SJCRH30 (cell line): Measurements from ENCODE around the gene CACNA1C. TPM values are rescaled to one million over a fixed set of nuclear protein-coding genes. Genes with fewer than 3 reads are reported as not detected.
"Not testable (repeated sequence)": the region's sequence is repeated elsewhere in the genome, so short reads cannot be mapped to it uniquely, and the experiment has no call there.

Source experiments
- DNase-seq, 2 experiments: peaks; one replicate each; pipeline ENCODE4 v3.0.0-alpha.2; 2015 to 2020
- H3K27ac ChIP-seq: fragments of 250-450 bp; sonication (Bioruptor Pico); 2 replicates; pipeline ENCODE4 v1.5.1; 2020; ENCODE audit warnings: mild to moderate bottlenecking, moderate library complexity
- H3K27me3 ChIP-seq: fragments of 250-450 bp; sonication (Bioruptor Pico); 2 replicates; pipeline ENCODE4 v1.5.1; 2020; ENCODE audit warnings: mild to moderate bottlenecking, moderate library complexity
- H3K36me3 ChIP-seq: fragments of 250-450 bp; sonication (Bioruptor Pico); 2 replicates; pipeline ENCODE4 v1.5.1; 2020; ENCODE audit warnings: mild to moderate bottlenecking, moderate library complexity
- H3K4me1 ChIP-seq: fragments of 250-450 bp; sonication (Bioruptor Pico); 2 replicates; pipeline ENCODE4 v1.5.1; 2020; ENCODE audit warnings: mild to moderate bottlenecking, moderate library complexity
- H3K4me3 ChIP-seq: fragments of 250-450 bp; sonication (Bioruptor Pico); 2 replicates; pipeline ENCODE4 v1.5.1; 2020; ENCODE audit warnings: mild to moderate bottlenecking, moderate library complexity
- H3K9me3 ChIP-seq: fragments of 250-450 bp; sonication (Bioruptor Pico); replicated peaks from 2 replicates; pipeline ENCODE4 v1.5.1; 2020; ENCODE audit warnings: mild to moderate bottlenecking, moderate library complexity
- total RNA-seq: library from RNA; depleted of rRNA; stranded (reverse); fragments of >200 nt; shearing (Covaris generic); gene quantifications from 2 replicates; pipeline ENCODE4 v1.2.3, GENCODE V29; 2014

The CACNA1C gene
- total RNA-seq, 1 experiment from 2014 or later, result not detected

DNA sequence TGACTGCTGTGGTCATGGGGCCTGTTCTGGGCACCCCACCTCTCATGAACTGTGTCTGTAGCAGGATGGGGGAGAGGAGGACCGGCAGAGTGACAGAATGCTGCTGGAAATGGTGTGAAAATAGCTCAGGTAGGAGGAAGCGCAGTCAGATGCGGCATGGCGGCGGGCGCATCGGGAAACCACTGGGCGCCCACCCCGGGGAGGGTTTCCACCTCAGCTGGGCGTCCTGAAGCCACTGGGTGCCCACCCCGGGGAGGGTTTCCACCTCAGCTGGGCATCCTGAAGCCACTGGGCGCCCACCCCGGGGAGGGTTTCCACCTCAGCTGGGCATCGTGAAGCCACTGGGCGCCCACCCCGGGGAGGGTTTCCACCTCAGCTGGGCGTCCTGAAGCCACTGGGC is 52.6 kb downstream of the CACNA1C start:
- not testable (repeated sequence) for H3K36me3 ChIP-seq, H3K9me3 ChIP-seq, H3K27me3 ChIP-seq, H3K4me3 ChIP-seq, H3K4me1 ChIP-seq, H3K27ac ChIP-seq, DNase-seq

DNA sequence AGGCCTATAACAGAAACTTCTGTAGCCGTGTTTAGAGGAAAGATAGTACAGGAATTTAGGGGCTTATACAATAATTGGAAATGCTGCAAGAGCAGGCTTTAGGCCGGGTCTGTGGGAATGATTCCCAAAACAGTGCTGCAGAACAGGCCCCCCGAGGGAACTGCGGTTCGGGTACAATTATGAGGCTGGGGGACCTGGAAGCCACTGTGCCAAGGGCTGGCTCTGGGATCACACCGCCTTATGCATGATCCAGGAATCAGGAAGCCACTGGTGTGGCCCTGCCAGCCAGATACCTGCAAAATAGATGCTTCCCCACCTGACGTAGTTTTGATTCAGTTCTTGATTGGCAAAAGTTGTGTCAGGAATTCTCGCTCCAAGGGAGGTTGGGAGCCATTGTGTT is 55.4 kb downstream of the CACNA1C start:
- Histone ChIP-seq H3K27ac (no peak overlapping the region), H3K4me3 (no peak overlapping the region), H3K27me3 (no peaks in the 10 kb centered on the region; the same call in 1 of the 2 replicates), H3K4me1 (no peaks in the 10 kb centered on the region), H3K9me3 (no peaks in the 10 kb centered on the region; the same call in 1 of the 2 replicates), H3K36me3 (no peaks in the 10 kb centered on the region)
- no peak for DNase-seq

DNA sequence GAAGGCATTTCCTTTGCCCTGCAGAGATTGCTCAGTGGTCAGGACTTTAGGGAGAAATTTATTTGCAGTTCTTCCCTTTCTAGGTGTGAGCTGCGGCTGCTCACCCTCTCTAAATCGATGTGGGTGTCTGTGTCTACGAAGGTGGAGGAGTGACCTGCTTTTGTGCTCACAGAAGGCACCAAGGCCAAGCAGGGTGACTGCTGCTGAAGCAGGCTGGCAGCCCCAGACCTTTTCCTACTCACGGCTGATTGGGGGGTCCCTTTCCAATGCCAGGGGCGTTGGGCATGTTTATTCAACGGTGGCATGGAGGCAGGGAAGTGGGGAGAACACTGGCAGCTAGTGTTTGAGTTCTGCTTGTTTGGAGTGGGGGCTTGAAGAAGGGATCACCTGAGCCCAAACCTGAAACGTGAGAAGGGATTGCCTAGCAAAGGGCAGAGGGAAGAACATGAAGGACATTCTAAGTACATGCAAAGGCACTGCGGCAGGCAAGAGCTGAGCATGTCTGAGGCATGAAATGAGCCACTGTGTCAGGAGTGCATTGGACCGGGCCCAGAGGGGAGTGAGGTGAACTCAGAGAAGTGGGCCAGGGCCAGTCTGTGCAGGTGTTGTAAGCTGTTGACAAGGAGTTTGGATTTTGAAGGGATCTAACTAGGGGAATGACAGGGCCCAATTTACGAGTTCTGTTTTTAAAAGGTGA is 56.3 kb downstream of the CACNA1C start:
- DNase-seq, result no peak
- Histone ChIP-seq H3K9me3 (no peaks in the 10 kb centered on the region), H3K4me3 (no peak overlapping the region), H3K4me1 (no peaks in the 10 kb centered on the region), H3K27ac (no peak overlapping the region), H3K27me3 (no peaks in the 10 kb centered on the region; the same call in 1 of the 2 replicates), H3K36me3 (no peaks in the 10 kb centered on the region)

DNA sequence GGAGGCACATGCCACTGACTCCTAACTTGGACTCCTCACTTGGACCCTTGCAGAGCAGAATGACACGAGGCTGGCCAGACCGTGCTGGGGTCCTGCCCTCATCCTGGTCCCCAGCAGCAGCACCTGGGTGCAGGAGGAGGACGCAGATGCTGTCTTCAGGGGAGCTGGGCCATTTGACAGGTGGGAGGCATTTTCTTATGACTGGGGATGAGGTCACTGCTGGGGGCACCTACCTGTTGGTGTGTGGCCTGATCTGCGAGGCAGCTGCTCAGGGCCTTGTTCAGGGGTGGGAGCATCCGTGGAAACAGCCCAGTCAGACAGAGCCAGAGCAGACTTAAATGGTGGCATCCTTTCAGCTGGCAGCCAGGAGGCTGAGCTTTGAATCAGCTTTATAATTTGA is 57.3 kb downstream of the CACNA1C start:
- H3K4me3 ChIP-seq, result no peak overlapping the region

DNA sequence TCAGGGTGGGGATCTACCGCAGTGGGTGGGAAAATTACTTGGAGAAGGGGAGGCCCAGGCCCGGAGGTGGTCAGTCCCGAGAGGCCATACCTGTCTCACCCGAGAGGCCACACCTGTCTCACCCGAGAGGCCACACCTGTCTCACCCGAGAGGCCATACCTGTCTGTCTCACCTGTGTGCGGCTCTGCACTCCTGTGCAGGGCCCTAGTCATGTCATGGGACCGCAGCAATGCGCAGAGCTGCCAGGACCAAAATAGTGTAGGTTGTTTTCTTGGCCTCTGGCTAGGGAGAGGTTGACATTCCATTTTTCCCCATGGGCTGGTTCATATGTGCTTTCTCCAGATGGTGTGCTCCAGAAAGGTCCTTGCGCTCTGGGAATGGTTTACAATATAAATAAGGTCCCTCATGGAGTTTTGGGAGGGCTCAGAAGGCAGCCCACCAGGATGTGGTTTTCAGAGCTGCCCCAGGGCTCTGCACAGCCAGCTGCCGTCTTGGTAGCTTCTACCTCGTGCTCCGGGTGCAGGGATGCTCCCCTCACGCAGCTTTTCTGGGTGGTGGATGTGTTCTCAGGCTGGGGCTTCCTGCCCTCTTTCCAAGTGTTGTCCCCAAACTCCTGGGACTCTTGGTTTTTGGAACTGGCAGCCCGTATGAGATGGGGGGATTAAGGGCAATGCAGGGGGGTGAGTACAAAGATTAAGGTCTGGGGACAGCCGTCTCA is 58.2 kb downstream of the CACNA1C start:
- H3K4me3 ChIP-seq, result no peak overlapping the region
- no peaks in the 10 kb centered on the region for H3K4me1 ChIP-seq
- H3K9me3 ChIP-seq, result no peaks in the 10 kb centered on the region
- H3K27me3 ChIP-seq, result no peaks in the 10 kb centered on the region; the same call in 1 of the 2 replicates
- H3K27ac ChIP-seq, result no peak overlapping the region
- DNase-seq, result no peak
- no peaks in the 10 kb centered on the region for H3K36me3 ChIP-seq

More for the DNA sequence above, 57.3 kb downstream of the CACNA1C start:
- no peak overlapping the region for H3K27ac ChIP-seq
- no peaks in the 10 kb centered on the region for H3K4me1 ChIP-seq
- DNase-seq, result no peak
- H3K9me3 ChIP-seq, result no peaks in the 10 kb centered on the region
- no peaks in the 10 kb centered on the region; the same call in 1 of the 2 replicates for H3K27me3 ChIP-seq
- H3K36me3 ChIP-seq, result no peaks in the 10 kb centered on the region

DNA sequence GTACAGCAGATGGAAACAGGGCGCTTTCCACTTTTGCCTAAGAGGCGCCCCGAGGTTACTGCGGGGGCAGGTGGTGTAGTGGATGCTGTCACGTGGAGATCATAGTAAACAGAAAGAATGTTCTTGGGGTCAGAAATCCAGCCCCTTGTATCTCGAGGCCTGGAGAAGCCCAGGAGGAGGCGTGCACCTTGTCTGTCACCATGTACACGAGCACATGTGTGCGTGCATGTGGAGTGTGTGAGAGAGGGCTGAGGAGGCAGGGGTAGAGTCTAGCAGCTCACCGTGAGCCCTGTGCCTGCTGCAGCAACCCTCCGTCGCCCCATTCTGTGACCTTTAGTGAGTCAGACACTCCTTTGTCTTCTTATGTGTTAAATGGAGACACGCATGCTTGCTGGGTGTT is 59.0 kb downstream of the CACNA1C start:
- Histone ChIP-seq H3K4me3 (no peak overlapping the region), H3K9me3 (no peaks in the 10 kb centered on the region), H3K27me3 (peaks cover under 1% of the 10 kb centered on the region; the same call in 1 of the 2 replicates), H3K27ac (no peak overlapping the region), H3K36me3 (no peaks in the 10 kb centered on the region), H3K4me1 (no peaks in the 10 kb centered on the region)
- no peak for DNase-seq

- DNase-seq, result no peak
- H3K9me3 ChIP-seq, result no peaks in the 10 kb centered on the region
Observed at GRCh38 chr12:2112401-2112800, 59.6 kb downstream of the CACNA1C start.

DNA sequence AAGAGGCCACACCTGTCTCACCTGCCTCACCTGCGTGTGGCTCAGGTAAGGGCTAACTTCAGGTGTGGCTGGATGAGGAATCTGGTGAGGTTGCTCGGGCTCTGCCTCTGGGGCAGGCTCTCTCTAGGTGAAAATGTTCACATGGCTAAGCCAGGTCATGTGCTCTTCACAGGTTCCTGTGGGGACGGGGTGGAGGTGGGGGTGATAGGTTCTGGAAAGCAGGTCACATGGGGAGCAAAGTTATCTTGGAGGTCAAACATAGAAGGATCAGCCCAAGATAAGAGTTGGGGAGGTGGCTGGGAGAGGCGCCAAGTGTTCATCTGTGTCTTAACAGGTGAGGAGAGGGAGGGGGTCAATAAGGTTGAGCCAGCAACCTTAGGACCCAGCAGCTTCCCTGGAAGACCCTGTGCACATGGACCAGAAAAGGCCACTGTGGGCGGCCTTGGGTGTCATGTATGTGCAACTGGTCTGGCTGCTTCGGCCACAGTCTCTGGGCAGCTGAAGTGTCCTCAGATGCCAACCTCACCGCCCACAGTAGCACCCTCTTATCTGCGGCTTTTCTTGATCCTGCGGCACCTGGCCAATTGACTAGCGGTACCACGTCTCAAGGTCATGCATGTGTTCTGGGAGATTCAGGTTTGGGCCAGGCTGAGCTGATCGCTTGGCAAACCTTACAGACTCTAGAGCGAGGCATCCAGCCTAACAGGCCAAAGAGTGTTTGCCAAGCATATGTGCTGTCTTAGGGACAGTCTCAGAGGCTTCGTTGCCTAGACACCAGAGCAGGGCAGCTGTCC is 60.5 kb downstream of the CACNA1C start:
- no peak overlapping the region for H3K4me3 ChIP-seq
- no peak overlapping the region for H3K27ac ChIP-seq
- DNase-seq, result no peak
- H3K4me1 ChIP-seq, result no peaks in the 10 kb centered on the region
- H3K36me3 ChIP-seq, result no peaks in the 10 kb centered on the region
- H3K9me3 ChIP-seq, result no peaks in the 10 kb centered on the region
- peaks cover 15% of the 10 kb centered on the region for H3K27me3 ChIP-seq

More at GRCh38 chr12:2112401-2112800, 59.6 kb downstream of the CACNA1C start:
- Histone ChIP-seq H3K27ac (no peak overlapping the region), H3K4me3 (no peak overlapping the region), H3K4me1 (no peaks in the 10 kb centered on the region), H3K27me3 (peaks cover 6% of the 10 kb centered on the region), H3K36me3 (no peaks in the 10 kb centered on the region)

DNA sequence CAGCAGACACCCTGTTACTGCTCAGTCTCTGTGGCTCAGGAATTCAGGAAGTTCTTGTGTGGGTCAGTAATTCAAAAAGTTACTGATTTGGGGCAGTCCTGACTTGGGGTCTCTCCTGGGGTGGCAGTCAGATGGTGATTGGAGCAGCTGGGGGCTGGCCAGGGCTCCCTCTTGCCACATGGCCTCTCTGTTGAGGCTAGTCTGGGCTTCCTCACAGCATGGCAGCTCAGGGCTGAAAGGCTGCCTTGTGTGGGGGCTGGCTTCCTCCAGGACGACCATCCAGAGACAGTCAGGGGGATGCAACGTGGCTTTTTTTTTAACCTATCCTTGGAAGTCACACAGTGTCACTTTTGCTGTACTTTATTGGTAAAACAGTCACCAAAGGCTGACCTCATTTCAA is 61.3 kb downstream of the CACNA1C start:
- Histone ChIP-seq H3K27me3 (peaks cover 23% of the 10 kb centered on the region), H3K4me1 (no peaks in the 10 kb centered on the region), H3K27ac (no peak overlapping the region), H3K36me3 (no peaks in the 10 kb centered on the region), H3K9me3 (no peaks in the 10 kb centered on the region), H3K4me3 (no peak overlapping the region)
- DNase-seq, result no peak

DNA sequence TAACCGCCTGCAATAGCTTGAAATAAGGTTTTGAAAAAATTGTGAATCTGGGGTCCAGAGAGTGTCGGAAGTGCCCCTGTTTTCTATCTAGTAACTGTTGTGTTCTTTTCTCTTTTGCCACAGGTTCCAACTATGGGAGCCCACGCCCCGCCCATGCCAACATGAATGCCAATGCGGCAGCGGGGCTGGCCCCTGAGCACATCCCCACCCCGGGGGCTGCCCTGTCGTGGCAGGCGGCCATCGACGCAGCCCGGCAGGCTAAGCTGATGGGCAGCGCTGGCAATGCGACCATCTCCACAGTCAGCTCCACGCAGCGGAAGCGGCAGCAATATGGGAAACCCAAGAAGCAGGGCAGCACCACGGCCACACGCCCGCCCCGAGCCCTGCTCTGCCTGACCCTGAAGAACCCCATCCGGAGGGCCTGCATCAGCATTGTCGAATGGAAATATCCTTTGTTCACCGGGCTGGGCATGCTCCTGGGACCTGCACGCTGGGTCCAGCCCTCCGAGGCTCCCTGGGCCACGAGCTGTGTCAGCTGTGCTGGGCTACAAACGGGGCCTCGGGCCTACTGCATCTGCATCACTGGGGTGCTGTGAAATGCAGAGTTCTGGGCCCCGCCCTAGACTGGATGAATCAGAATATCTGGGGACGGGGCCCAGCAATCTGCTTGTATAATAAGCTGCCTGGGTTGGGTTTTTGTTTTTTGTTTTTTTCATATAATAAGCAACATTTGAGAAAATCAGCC is 62.5 kb downstream of the CACNA1C start:
- Histone ChIP-seq H3K27ac (no peak overlapping the region), H3K9me3 (no peaks in the 10 kb centered on the region), H3K27me3 (peaks cover 28% of the 10 kb centered on the region), H3K4me3 (no peak overlapping the region), H3K4me1 (no peaks in the 10 kb centered on the region), H3K36me3 (no peaks in the 10 kb centered on the region)
- DNase-seq, result no peak

GRCh38 chr12:2117541-2117940 is 64.8 kb downstream of the CACNA1C start:
- H3K4me3 ChIP-seq, result no peak overlapping the region
- no peak overlapping the region for H3K27ac ChIP-seq
- no peak for DNase-seq
- H3K9me3 ChIP-seq, result no peaks in the 10 kb centered on the region
- no peaks in the 10 kb centered on the region for H3K36me3 ChIP-seq
- H3K4me1 ChIP-seq, result no peaks in the 10 kb centered on the region
- peaks cover 42% of the 10 kb centered on the region for H3K27me3 ChIP-seq

- Histone ChIP-seq H3K4me1 (no peaks in the 10 kb centered on the region), H3K36me3 (no peaks in the 10 kb centered on the region), H3K9me3 (no peaks in the 10 kb centered on the region), H3K27ac (no peak overlapping the region), H3K27me3 (peaks cover 42% of the 10 kb centered on the region), H3K4me3 (no peak overlapping the region)
- no peak for DNase-seq
Observed at GRCh38 chr12:2118061-2118460, 65.3 kb downstream of the CACNA1C start.

DNA sequence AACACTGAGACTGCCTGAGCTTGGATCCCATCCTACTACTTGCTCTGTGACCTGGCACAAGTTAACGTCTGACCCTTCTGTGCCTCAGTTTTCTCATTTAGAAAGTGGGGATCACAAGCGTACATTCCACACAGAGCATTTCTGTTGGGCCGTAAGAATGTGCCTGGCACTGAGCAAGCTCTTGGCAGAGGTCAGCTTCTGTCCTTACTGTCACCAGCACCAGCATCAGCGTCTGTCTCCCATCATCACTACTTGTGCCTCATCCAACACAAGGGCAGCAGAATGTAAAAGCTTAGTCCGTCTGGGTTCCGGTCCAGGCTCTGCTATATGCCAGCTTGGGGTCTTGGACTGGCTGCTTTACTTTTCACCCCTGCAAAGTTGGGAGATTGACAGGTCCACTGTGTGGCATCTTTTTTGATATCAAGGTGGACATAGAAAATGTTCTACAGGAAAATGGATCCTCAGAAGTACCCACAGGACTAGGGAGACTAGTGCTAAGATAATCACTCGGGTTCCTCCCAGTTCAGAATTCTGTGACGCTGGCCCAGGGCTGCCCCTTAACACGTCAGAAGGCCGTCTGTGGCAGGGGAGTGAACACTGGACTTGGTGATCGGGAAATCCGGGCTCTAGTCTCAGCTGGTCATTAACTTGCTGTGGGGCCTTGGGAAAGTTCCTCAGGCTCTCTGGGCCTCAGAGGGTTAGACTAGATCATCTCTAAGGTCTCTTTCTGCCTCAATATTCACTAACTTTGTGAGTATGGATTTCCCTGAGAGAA is 65.9 kb downstream of the CACNA1C start:
- H3K27ac ChIP-seq, result no peak overlapping the region
- H3K36me3 ChIP-seq, result no peaks in the 10 kb centered on the region
- no peak for DNase-seq
- no peaks in the 10 kb centered on the region for H3K4me1 ChIP-seq
- H3K9me3 ChIP-seq, result no peaks in the 10 kb centered on the region
- no peak overlapping the region for H3K4me3 ChIP-seq
- peaks cover 46% of the 10 kb centered on the region for H3K27me3 ChIP-seq

DNA sequence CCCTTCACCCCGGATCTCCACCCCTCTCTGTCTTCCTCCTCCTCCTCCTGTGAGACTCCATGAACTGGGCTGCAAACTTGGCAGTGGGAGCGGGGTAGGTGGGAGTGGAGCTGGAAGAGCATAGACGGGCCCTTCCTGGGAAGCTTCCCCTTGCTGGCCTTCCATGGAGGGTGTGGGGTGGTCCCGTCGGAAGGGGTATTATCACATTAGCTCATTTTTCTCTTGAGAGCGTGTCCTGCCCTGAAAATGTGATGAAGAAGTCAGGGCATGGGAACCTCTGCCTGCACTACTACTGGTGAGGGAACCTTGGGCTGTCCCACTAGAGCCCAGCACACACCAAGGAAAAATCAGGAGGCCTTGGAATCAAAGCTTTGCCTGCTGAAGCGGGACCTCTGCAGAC is 66.5 kb downstream of the CACNA1C start:
- no peak overlapping the region for H3K27ac ChIP-seq
- no peaks in the 10 kb centered on the region for H3K36me3 ChIP-seq
- H3K9me3 ChIP-seq, result no peaks in the 10 kb centered on the region
- no peaks in the 10 kb centered on the region for H3K4me1 ChIP-seq
- no peak overlapping the region for H3K4me3 ChIP-seq
- no peak for DNase-seq
- peaks cover 48% of the 10 kb centered on the region for H3K27me3 ChIP-seq
